Activated effector memory CD4-positive, alpha-beta T cell treated with Interleukin-2 at 50 U/mL for 16 hours (primary cell): ENCODE data around the gene STAC.
"Not testable (repeated sequence)": the region's sequence is repeated elsewhere in the genome, so short reads cannot be mapped to it uniquely, and the experiment has no call there.

Experiments used
- DNase-seq: peaks from one replicate; pipeline ENCODE4 v3.0.0-alpha.2; 2020

Gene STAC

DNA sequence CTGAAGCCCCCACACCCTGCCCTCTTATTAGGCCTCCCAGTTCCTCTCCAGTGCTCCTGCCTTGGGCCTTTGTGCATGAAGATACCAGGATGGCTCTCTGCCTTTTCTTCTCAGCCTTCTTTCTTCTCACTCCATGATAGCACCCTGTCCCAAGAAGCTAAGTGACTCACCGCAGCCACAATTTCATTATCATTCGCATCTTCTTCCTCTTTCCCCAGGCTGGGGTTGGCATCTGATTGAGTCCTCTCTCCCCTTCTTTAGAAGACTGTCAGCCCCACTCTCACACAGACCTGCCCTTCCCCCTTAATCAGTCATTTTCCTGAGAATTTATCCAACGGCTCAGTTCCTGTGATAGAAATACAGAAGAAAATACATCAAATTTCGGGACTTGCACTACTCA, 102.0 kb downstream of the STAC start:
- no peak for DNase-seq

GRCh38 chr3:36482880-36483279, 102.6 kb downstream of the STAC start:
- no peak for DNase-seq

- no peak for DNase-seq
These were observed 103.4 kb downstream of the STAC start for GRCh38 chr3:36483709-36484108.

GRCh38 chr3:36484386-36484785, 104.1 kb downstream of the STAC start:
- DNase-seq, result no peak

GRCh38 chr3:36486009-36486795, 105.9 kb downstream of the STAC start:
- no peak for DNase-seq

GRCh38 chr3:36487616-36488015, 107.3 kb downstream of the STAC start:
- no peak for DNase-seq

DNA sequence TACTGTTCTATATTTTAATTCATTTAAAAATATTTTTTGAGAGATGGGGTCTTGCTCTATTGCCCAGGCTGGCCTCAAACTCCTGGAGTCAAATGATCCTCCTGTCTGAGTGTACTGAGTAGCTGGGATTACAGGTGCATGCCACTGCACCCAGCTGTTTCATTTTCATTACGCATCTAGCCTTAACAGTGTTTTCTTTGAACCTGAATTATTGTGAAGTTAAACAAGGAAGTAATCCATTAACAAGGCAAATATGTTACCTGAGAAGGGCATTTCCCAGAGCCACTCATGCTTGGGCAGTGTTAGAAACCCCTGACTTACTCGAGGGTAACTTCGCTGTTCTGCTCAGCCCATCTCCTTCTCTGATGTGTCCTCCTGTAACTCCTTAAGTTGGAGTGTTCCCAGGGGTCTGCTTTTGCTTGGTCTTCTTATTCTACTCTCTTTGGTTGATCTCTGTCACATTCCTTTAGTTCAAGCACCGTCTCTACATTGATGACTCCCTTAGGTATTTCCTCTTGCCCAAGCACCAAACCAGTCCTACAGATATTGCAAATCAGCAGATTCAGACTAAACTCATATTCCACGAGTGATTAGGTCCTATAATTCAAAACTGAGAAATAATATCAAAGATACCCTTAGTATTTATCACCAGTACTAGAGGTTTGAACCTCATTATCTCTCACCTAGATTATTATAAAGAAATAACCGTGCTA, 107.9 kb downstream of the STAC start:
- no peak for DNase-seq

- no peak for DNase-seq
These were observed 108.8 kb downstream of the STAC start for GRCh38 chr3:36489101-36489500.

DNA sequence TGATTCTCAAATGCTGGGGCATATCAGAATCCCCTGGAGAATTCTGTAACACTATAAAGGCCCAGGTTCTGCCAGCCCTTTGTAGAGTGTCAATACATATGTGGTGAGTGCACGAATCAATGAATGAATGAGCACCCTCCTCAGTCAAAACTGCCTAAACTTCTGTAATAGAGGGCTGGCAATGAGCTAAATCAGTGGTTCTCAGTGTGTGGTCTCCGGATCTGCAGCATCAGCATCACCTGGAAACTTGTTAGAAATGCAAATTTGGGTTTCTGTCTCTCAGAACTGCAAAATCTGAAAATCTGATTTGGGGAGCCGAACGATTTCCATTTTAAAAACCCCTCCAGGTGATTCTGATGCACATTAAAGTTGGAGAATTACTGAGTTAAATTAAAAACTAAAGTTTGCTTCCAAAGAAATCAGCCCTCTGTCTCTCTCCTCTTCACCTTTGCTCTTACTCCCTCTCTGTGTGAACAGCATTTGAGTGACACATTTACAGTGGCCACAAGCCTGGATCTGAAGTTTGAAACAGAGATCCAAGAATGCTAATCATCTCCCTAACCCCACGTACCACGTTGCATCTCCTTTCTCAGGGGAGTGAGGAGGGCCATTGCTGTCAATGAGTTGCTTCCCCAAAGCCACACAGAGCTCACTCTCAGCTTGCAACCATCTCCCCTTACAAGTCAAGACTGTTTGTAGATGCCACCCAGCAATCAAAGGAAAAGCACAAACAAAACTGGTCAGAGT, 109.5 kb downstream of the STAC start:
- DNase-seq, result no peak

GRCh38 chr3:36493051-36493450, 112.7 kb downstream of the STAC start:
- no peak for DNase-seq

DNA sequence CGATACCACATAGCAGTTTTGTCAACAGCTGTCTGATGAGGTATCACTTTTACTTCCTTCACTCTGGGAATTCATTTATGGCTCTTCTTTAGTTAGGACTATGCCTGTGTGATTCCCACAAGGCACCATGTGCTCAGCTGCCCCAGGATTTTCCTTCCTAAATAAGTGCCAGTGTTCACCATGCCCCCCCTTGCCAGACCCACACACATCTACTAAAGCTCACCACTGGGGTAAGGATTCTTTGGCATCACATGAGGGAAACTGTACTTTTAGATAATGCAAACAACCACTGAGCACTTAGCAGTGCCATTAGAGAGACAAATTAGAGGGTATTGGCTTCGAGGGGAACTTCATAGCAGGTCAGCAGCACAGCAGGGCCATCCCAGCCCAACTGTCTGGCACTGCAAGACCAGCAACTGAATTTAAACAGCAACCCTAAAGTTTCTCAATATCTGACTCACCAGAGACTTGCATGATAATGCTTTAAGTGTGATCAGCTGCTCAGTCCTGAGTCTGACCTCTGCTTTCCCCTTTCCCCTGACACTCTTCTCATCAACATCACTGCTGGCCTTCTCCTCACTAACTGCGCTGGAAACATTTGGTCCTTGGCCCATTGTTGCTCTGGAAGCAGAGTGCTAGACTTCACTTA, 114.3 kb downstream of the STAC start:
- DNase-seq, result no peak

DNA sequence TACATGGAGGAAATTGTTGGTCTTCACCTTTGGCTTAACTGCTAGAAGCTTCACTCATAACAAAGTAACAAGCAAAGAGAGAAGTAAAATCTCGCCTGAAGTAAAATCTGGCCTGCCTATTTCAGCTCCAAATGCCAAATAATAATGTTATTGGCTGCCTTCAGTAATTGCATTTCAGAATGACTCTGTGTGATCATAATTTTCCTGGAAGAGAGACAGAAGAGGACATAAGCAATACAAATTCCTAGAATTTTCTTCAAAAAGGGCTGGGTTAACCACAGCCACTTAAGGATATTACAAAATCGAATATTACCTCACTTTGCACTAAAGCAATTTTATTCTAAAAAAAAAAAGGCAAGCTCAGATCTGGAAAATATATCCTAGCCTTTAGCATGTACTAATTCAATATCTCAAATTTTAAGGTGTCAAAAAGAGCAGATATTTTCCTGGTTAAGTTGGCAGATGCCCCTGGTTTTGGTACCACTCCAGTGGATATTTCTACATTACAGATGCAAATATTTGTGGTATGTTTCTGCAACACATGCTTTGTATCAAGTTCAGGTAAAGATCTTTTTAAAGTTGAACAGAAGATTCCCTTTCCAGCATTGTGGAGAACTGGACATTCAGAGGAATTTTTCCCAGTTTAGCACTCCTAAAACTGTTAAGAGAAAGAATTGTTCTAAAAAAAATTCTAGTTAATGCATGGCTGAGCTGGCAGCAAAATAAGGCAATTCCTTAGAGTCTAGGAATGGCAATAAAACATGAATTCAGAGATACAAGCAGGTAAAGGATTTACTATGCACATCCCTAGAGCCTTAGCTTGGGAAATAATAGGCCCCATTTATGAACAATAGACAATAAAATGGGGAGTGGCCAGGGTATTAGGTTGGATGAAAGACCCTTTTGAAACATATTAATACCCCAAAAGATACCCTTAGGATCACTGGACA, 116.7 kb downstream of the STAC start:
- DNase-seq, result no peak

GRCh38 chr3:36500053-36500452, 119.7 kb downstream of the STAC start:
- not testable (repeated sequence) for DNase-seq

GRCh38 chr3:36501616-36502015, 121.3 kb downstream of the STAC start:
- no peak for DNase-seq

GRCh38 chr3:36505393-36505792, 125.1 kb downstream of the STAC start:
- no peak for DNase-seq

- DNase-seq, result no peak
These were observed 131.6 kb downstream of the STAC start for GRCh38 chr3:36511791-36512486.

DNA sequence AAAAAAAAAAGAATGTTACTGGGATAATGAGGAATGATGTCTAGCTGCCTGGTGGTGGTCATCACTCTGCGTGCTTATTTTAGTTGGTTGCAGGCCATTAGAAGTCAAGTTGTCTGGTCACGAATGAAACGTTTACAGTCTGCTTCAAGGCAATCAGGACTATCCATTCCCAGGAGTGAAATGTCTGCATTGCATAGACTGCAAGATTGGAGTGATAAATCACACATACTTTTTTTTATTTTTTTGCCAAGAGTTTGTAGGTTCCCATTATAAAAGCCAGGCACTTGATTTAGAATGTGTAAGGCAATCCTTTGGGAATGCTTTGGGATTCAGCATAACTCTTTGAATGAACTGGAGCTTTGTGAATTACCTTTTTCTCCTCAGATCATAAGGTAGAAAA, 132.3 kb downstream of the STAC start:
- DNase-seq, result no peak

DNA sequence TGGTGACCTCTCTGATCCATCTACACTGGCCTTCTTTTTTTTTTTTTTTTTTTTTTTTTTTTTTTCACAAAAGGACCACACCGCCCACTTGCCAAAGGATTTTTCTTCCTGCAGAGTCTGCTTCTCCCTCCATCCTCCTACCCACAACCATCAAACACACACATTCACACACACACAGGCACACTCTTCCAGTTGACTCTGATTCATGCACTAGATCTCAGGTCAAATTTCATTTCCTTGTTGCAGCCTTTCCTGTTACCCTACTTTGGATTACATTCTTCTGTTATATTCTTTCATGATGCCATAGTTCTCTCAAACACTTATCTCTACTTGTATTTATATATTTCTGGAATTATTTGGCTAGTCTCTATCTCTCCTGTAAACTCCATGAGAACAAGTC, 133.9 kb downstream of the STAC start:
- DNase-seq, result no peak

GRCh38 chr3:36519682-36520081, 139.4 kb downstream of the STAC start:
- DNase-seq, result no peak

DNA sequence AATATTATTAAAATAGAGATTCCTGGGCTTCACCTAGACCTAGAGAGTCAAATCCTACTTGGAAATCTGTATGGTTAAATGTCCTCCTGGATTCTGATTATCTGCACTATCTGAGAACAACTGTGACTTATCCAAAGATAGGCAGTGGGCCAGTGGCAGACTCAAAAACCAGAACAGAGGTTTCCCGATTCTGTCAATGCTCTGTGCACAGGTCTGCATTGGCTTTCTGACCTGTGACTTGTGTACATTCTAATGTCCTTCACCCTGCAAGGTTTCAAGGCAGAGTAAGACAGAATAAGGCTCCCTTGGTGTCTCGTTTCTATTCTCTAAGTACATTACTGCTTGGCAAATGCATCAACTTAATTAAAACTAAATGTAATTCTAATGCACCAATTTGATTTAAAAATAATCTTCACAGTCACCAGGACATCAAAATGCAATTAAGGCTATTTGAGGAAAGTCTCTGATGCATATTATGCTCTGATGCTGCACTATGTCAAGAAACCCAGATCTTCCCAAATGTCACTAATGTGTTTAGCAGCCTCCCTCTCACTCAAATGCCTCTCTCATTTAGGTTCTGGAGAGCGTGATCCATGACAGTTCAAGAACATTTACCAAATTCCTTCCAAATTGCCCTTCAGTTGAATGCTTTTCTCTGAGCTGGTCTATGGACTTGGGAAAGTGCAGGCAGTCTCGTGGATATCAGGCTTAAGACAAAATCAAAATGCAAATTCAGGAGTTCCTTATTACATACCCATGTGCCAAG, 140.1 kb downstream of the STAC start:
- DNase-seq, result no peak

- no peak for DNase-seq
These were observed 140.7 kb downstream of the STAC start for GRCh38 chr3:36521007-36521379.
